Ecto neural progenitor cell (in vitro differentiated cells): ENCODE results near the gene TXNDC16.
"Not testable (repeated sequence)": the region's sequence is repeated elsewhere in the genome, so short reads cannot be mapped to it uniquely, and the experiment has no call there.

Experiments
- DNase-seq: peaks from one replicate; pipeline ENCODE4 v3.0.0-alpha.2; 2018; ENCODE audit warnings: low spot score

Gene TXNDC16

GRCh38 chr14:52538623-52539022 is 13.7 kb downstream of the TXNDC16 start:
- no peak for DNase-seq

- DNase-seq, result no peak
Measured at GRCh38 chr14:52536269-52536668, 16.0 kb downstream of the TXNDC16 start.

GRCh38 chr14:52531481-52531880 is 20.8 kb downstream of the TXNDC16 start:
- DNase-seq, result no peak

GRCh38 chr14:52527052-52527451 is 25.3 kb downstream of the TXNDC16 start:
- no peak for DNase-seq

GRCh38 chr14:52522581-52523345 is 29.5 kb downstream of the TXNDC16 start:
- DNase-seq, result no peak

- DNase-seq, result no peak
Measured at GRCh38 chr14:52522033-52522432, 30.3 kb downstream of the TXNDC16 start.

- DNase-seq, result no peak
Measured at GRCh38 chr14:52514046-52514811, 38.1 kb downstream of the TXNDC16 start.

- no peak for DNase-seq
Measured at GRCh38 chr14:52513249-52513648, 39.1 kb downstream of the TXNDC16 start.

- DNase-seq, result no peak
Measured at GRCh38 chr14:52494444-52494843, 57.9 kb downstream of the TXNDC16 start.

- DNase-seq, result no peak
Measured at GRCh38 chr14:52485350-52485960, 66.8 kb downstream of the TXNDC16 start.

- DNase-seq, result no peak
Measured at GRCh38 chr14:52481864-52482263, 70.4 kb downstream of the TXNDC16 start.

GRCh38 chr14:52473557-52473956 is 78.7 kb downstream of the TXNDC16 start:
- DNase-seq, result no peak

GRCh38 chr14:52472728-52473127 is 79.6 kb downstream of the TXNDC16 start:
- no peak for DNase-seq

- not testable (repeated sequence) for DNase-seq
Measured at GRCh38 chr14:52472251-52472650, 80.1 kb downstream of the TXNDC16 start.

- DNase-seq, result no peak
Measured at GRCh38 chr14:52467515-52468266, 84.6 kb downstream of the TXNDC16 start.

GRCh38 chr14:52464175-52464574 is 88.1 kb downstream of the TXNDC16 start:
- DNase-seq, result no peak

GRCh38 chr14:52463375-52463774 is 88.9 kb downstream of the TXNDC16 start:
- DNase-seq, result no peak

GRCh38 chr14:52461721-52462120 is 90.6 kb downstream of the TXNDC16 start:
- DNase-seq, result no peak

- DNase-seq, result no peak
Measured at GRCh38 chr14:52458721-52459085, 93.6 kb downstream of the TXNDC16 start.

GRCh38 chr14:52457411-52457810 is 94.9 kb downstream of the TXNDC16 start:
- DNase-seq, result no peak

- DNase-seq, result no peak
Measured at GRCh38 chr14:52455291-52456088, 96.8 kb downstream of the TXNDC16 start.
